Testis (tissue), 3 donors: ENCODE measurements around the gene SUSD2. TPM values are rescaled to one million over a fixed set of nuclear protein-coding genes. Genes with fewer than 3 reads are reported as not detected.

Source experiments
- DNase-seq: peaks from one replicate; pipeline ENCODE4 v3.0.0-alpha.2; 2019
- H3K27ac ChIP-seq, 2 donors: fragments of 200-600 bp; sonication (generic); one replicate each; pipeline ENCODE4 v1.5.1; 2019
- H3K27me3 ChIP-seq: fragments of 200-600 bp; sonication (generic); one replicate; pipeline ENCODE4 v1.5.1; 2019
- H3K36me3 ChIP-seq: fragments of 200-600 bp; sonication (generic); one replicate; pipeline ENCODE4 v1.5.1; 2017; ENCODE audit warnings: low read depth; ENCODE audit errors: missing control alignments
- H3K4me1 ChIP-seq: fragments of 200-600 bp; sonication (generic); one replicate; pipeline ENCODE4 v1.5.1; 2019
- H3K4me3 ChIP-seq, 2 donors: fragments of 200-600 bp; sonication (generic); one replicate each; pipeline ENCODE4 v1.5.1; 2017 to 2019
- H3K9me3 ChIP-seq: fragments of 200-600 bp; sonication (generic); one replicate; pipeline ENCODE4 v1.5.1; 2017
- CTCF ChIP-seq, 3 experiments: fragments of 450-650 bp in 2 of 3; fragments of 200-600 bp in 1 of 3; sonication (generic) in 1 of 3; IDR thresholded peaks; one replicate each; pipeline ENCODE4 v1.5.1; 2016 to 2019; ENCODE audit warnings: antibody characterized with exemption in 3 of 3, mild to moderate bottlenecking in 2 of 3, moderate library complexity in 1 of 3
- POLR2A ChIP-seq: fragments of 450-650 bp; IDR thresholded peaks from one replicate; pipeline ENCODE4 v1.6.1; 2017; ENCODE audit warnings: antibody characterized with exemption, mild to moderate bottlenecking, moderate library complexity
- WGBS, 2 donors: methylation state at CpG; one replicate each; pipeline ENCODE4 v1.1.5; 2018; 5-methylcytosine and 5-hydroxymethylcytosine counted together
- intact Hi-C: fragments of 100-400 bp; cut with DNase I; formaldehyde crosslinking; loops from one replicate; pipeline ENCODE4 v1.15.1; 2023; ENCODE audit warnings: low total_unique reads
- polyA plus RNA-seq: library from polyadenylated mRNA; stranded (reverse); fragments of 350-450 nt; fragmentation: Illumina TruSeq; extraction: RNeasy Lipid Tissue Mini Kit (QIAGEN cat#74804); gene quantifications from one replicate; pipeline ENCODE4 v1.2.3, GENCODE V29; 2014; ENCODE audit warnings: low read depth, low replicate concordance; ENCODE audit not compliant: insufficient read depth
- total RNA-seq, 2 donors: library from RNA; depleted of rRNA; stranded (reverse); fragments of >200 nt; gene quantifications; one replicate each; pipeline ENCODE4 v1.2.3, GENCODE V29; 2016

Gene SUSD2
- total and polyA plus RNA-seq, 3 donors from 2014 or later = 5.3 to 11.9 (median 5.7) TPM

DNA sequence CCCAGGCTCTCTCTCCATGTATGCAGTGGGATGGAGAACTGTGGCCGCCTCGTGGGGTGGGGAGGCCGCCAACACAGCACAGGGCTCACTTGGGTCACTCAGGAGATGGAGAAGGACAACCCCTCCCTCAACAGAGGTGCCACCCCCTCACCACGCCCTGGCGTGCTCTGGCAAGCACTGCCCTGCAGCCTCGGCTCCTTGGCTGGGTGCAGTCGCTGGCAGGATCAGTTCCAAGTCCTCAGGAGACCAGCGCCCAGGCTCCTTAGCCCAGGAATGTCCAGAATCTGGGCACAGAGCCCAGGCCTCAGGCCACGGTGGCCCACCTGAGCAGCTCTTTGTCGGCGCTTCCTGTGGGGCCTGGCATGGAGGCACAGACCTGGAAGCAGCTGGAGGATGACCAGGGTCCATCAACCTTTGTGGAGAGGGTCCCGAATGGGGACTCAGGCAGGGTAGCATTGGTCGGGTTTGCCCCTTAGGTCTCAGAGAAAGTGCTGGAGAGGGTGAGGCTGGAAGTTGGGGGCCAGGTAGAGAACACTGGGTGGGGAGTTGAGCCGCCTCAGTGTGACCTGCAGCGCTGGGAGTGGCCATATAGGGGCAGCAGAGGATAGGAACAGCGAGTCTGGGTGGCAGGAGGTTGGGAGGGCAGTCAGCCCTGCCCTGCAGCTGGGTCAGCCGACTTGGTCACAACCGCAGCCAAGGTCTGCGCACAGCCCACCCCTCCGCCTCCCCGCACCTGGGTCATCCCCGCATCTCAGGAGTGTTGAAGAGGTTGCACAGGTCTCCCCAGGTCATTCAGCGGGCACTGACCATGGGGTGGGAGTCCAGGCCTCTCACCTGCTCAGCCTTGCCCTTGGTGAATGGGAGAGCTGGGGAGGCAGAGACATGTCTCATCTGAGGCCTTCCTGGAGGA lies 8.2 kb downstream of the SUSD2 start:
- Histone ChIP-seq H3K27me3 (no peaks in the 10 kb centered on the region), H3K36me3 (no peaks in the 10 kb centered on the region), H3K4me3 (no peak overlapping the region), H3K9me3 (no peaks in the 10 kb centered on the region), H3K4me1 (peaks cover 11% of the 10 kb centered on the region), H3K27ac (no peak overlapping the region)
- WGBS, 2 donors = 44 to 59% methylated on average over 14 to 15 of the region's 23 CpGs
- TF ChIP-seq POLR2A = no peak
- peak; percentile 79 to 88 (median 83) for TF ChIP-seq CTCF (IDR thresholded peaks at IDR 0.05)
- intact Hi-C loops = no loop called here
- peak; percentile 78 for DNase-seq

- TF ChIP-seq CTCF (IDR thresholded peaks at IDR 0.05) (no peak), POLR2A (no peak)
- no peaks in the 10 kb centered on the region for H3K9me3 ChIP-seq
- H3K27ac ChIP-seq = no peak overlapping the region
- intact Hi-C loops = no loop called here
- H3K36me3 ChIP-seq = no peaks in the 10 kb centered on the region
- H3K4me1 ChIP-seq = peaks cover 11% of the 10 kb centered on the region
- 85 to 90% methylated on average over 9 to 14 of the region's 14 CpGs for WGBS, 2 donors
- no peaks in the 10 kb centered on the region for H3K27me3 ChIP-seq
- H3K4me3 ChIP-seq = no peak overlapping the region
- DNase-seq = no peak
These were observed 8.9 kb downstream of the SUSD2 start for GRCh38 chr22:24190159-24190540.

DNA sequence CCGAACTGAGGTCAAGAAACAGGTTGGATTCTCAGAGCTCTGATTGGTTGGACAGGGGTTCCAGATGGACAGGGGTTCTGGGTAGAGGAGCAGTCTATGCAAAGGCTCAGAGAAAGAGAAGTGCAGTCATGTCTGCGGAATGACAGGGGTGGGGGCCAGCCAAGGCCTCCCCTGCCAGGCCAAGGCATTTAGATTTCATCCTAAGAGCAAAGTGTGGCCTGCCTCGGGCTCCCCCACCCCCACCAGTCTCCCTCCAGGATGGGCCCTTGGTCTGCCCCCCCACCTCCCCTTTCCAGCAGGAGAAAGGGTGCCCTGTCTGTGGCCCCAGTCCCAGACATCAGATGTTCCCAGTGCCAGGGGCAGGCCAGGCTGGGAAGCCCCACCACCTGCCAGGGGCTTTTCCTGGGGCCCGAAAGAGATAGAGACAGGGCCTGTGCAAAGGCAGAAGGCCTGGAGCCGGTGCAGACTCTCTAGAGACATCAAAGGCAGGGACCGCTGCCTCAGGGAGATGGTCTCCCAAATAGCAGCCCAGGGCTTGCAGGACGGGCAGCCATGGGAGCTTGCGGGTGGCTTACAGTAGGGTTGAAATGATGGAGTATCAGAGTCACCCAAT lies 9.4 kb downstream of the SUSD2 start:
- H3K36me3 ChIP-seq = no peaks in the 10 kb centered on the region
- TF ChIP-seq POLR2A = no peak
- no peak for TF ChIP-seq CTCF (IDR thresholded peaks at IDR 0.05)
- intact Hi-C loops = no loop called here
- H3K4me3 ChIP-seq = no peak overlapping the region
- WGBS, 2 donors = 91 to 96% methylated on average over 6 to 8 of the region's 8 CpGs
- no peak overlapping the region for H3K27ac ChIP-seq
- DNase-seq = no peak
- H3K27me3 ChIP-seq = no peaks in the 10 kb centered on the region
- H3K4me1 ChIP-seq = peaks cover 11% of the 10 kb centered on the region
- H3K9me3 ChIP-seq = no peaks in the 10 kb centered on the region

DNA sequence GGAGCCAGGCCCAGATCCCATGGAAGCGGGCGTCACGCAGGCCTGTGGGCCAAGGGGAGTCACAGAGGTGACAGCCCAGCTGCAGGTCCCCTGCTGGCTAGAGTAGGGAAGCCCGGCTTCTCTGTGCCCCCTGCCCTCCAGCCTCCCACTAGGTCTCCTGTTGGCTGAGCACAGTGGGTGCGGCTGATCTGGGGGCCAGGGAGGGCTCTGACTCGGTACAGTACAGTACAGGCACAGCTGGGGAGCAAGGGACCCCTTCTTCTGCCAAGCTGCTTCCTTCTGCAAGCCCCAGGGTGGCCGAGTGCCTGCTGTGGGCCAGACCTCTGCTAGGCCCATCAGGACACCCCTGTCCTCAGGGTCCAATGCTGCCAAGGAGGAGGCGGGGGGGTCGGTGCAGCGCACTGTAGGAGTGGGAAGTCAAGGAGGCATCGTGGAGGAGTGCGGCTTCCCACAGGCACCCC lies 10.1 kb downstream of the SUSD2 start:
- TF ChIP-seq CTCF (IDR thresholded peaks at IDR 0.05) (no peak), POLR2A (no peak)
- no peak overlapping the region for H3K4me3 ChIP-seq
- 82 to 95% methylated on average over 4 to 12 of the region's 12 CpGs for WGBS, 2 donors
- H3K27ac ChIP-seq = no peak overlapping the region
- peaks cover 11% of the 10 kb centered on the region for H3K4me1 ChIP-seq
- no peaks in the 10 kb centered on the region for H3K9me3 ChIP-seq
- DNase-seq = no peak
- no peaks in the 10 kb centered on the region for H3K36me3 ChIP-seq
- H3K27me3 ChIP-seq = no peaks in the 10 kb centered on the region
- intact Hi-C loops = no loop called here
